Suprapubic skin (tissue), 4 donors: ENCODE data around the gene NEIL1. TPM values are rescaled to one million over a fixed set of nuclear protein-coding genes. Genes with fewer than 3 reads are reported as not detected.
"Not testable (repeated sequence)": the region's sequence is repeated elsewhere in the genome, so short reads cannot be mapped to it uniquely, and the experiment has no call there.

Experiments
- DNase-seq, 2 donors: peaks; one replicate each; pipeline ENCODE4 v3.0.0-alpha.2; 2019; ENCODE audit warnings: low spot score in 2 of 2
- H3K27ac ChIP-seq: fragments of 200-600 bp; sonication (generic); one replicate; pipeline ENCODE4 v1.5.1; 2019
- H3K27me3 ChIP-seq: fragments of 200-600 bp; sonication (generic); one replicate; pipeline ENCODE4 v1.5.1; 2019
- H3K36me3 ChIP-seq: fragments of 200-600 bp; sonication (generic); one replicate; pipeline ENCODE4 v1.5.1; 2019
- H3K4me1 ChIP-seq: fragments of 200-600 bp; sonication (generic); one replicate; pipeline ENCODE4 v1.5.1; 2019
- H3K4me3 ChIP-seq: fragments of 200-600 bp; sonication (generic); one replicate; pipeline ENCODE4 v1.5.1; 2019; ENCODE audit warnings: mild to moderate bottlenecking
- H3K9me3 ChIP-seq: fragments of 200-600 bp; sonication (generic); one replicate; pipeline ENCODE4 v1.5.1; 2019
- CTCF ChIP-seq, 2 donors: fragments of 200-600 bp in 1 of 2; fragments of 450-650 bp in 1 of 2; sonication (generic) in 1 of 2; IDR thresholded peaks; one replicate each; pipeline ENCODE4 v1.5.1; 2016 to 2019; ENCODE audit warnings: antibody characterized with exemption in 2 of 2, mild to moderate bottlenecking in 1 of 2, moderate library complexity in 1 of 2
- EP300 ChIP-seq: sonication (generic); formaldehyde crosslinking; IDR thresholded peaks from one replicate; pipeline ENCODE4 v1.6.1; 2017; ENCODE audit warnings: antibody characterized with exemption
- POLR2A ChIP-seq, 2 donors: fragments of 450-650 bp; IDR thresholded peaks; one replicate each; pipeline ENCODE4 v1.6.1; 2017; ENCODE audit warnings: antibody characterized with exemption in 2 of 2, mild to moderate bottlenecking in 2 of 2, moderate library complexity in 2 of 2
- POLR2AphosphoS5 ChIP-seq, 3 donors: sonication (generic); formaldehyde crosslinking; IDR thresholded peaks; one replicate each; pipeline ENCODE4 v1.6.1; 2017; ENCODE audit warnings: antibody characterized with exemption in 3 of 3
- WGBS: methylation state at CpG from one replicate; pipeline ENCODE4 v1.1.5; 2018; 5-methylcytosine and 5-hydroxymethylcytosine counted together
- total RNA-seq, 4 donors: library from RNA; depleted of rRNA; stranded (reverse); fragments of >200 nt; gene quantifications; one replicate each; pipeline ENCODE4 v1.1.0, GENCODE V29; 2016

Gene NEIL1
- total RNA-seq, 4 donors from 2014 or later, result 26.3 to 123 (median 38.0) TPM

- Histone ChIP-seq H3K27me3 (no peaks in the 10 kb centered on the region), H3K4me1 (no peaks in the 10 kb centered on the region), H3K36me3 (no peaks in the 10 kb centered on the region), H3K9me3 (no peaks in the 10 kb centered on the region), H3K27ac (no peak overlapping the region), H3K4me3 (no peak overlapping the region)
- no peak for DNase-seq
- 100% methylated on average over 2 of the region's 2 CpGs for WGBS
- no peak for TF ChIP-seq POLR2AphosphoS5 (IDR thresholded peaks at IDR 0.05)
- no peak for TF ChIP-seq EP300
- no peak for TF ChIP-seq POLR2A (IDR thresholded peaks at IDR 0.05)
- TF ChIP-seq CTCF (IDR thresholded peaks at IDR 0.05), result no peak
These were observed 17.3 kb upstream of the NEIL1 start for GRCh38 chr15:75329571-75329970.

GRCh38 chr15:75332093-75332492, 14.7 kb upstream of the NEIL1 start:
- not testable (repeated sequence) for H3K27me3 ChIP-seq, DNase-seq, H3K9me3 ChIP-seq, H3K4me3 ChIP-seq, H3K36me3 ChIP-seq, H3K27ac ChIP-seq
- peaks cover 18% of the 10 kb centered on the region for H3K4me1 ChIP-seq
- WGBS, result 74% methylated on average over 7 of the region's 7 CpGs

- not testable (repeated sequence) for H3K27me3 ChIP-seq, DNase-seq, H3K9me3 ChIP-seq, H3K36me3 ChIP-seq, H3K4me3 ChIP-seq, H3K27ac ChIP-seq
- 92% methylated on average over 15 of the region's 15 CpGs for WGBS
- H3K4me1 ChIP-seq, result peaks cover 20% of the 10 kb centered on the region
These were observed 13.0 kb upstream of the NEIL1 start for GRCh38 chr15:75333654-75334419.

- peak overlapping the region; percentile 66 for H3K4me3 ChIP-seq
- TF ChIP-seq POLR2AphosphoS5 (IDR thresholded peaks at IDR 0.05) (no peak), POLR2A (IDR thresholded peaks at IDR 0.05) (no peak), CTCF (IDR thresholded peaks at IDR 0.05) (no peak), EP300 (no peak)
- no peaks in the 10 kb centered on the region for H3K27me3 ChIP-seq
- no peak for DNase-seq
- peaks cover 20% of the 10 kb centered on the region for H3K4me1 ChIP-seq
- no peak overlapping the region for H3K27ac ChIP-seq
- H3K36me3 ChIP-seq, result peaks cover 15% of the 10 kb centered on the region
- 29% methylated on average over 3 of the region's 3 CpGs for WGBS
- H3K9me3 ChIP-seq, result no peaks in the 10 kb centered on the region
These were observed 11.5 kb upstream of the NEIL1 start for GRCh38 chr15:75335313-75335704.

GRCh38 chr15:75335705-75336355, 11.0 kb upstream of the NEIL1 start, which contains the start of gene COMMD4:
Gene COMMD4 (plus strand): TSS chr15:75336063. CDS start chr15:75336090, 27 bp downstream.
- TF ChIP-seq POLR2A (IDR thresholded peaks at IDR 0.05) (peak in 1 of 2 donors; percentile 44), EP300 (no peak), POLR2AphosphoS5 (IDR thresholded peaks at IDR 0.05) (peak in 2 of 3 donors; percentile 57 to 65)
- Histone ChIP-seq H3K4me3 (peak within 1 kb of the TSS; percentile 66), H3K27me3 (no peaks in the 10 kb centered on the region), H3K27ac (peak within 1 kb of the TSS; percentile 34), H3K9me3 (no peaks in the 10 kb centered on the region), H3K36me3 (peaks cover 17% of the 10 kb centered on the region), H3K4me1 (peaks cover 20% of the 10 kb centered on the region)
- WGBS, result 0% methylated on average over 19 of the region's 42 CpGs
- DNase-seq, result peak; percentile 97 to 98

GRCh38 chr15:75338661-75339240, 8.1 kb upstream of the NEIL1 start:
- DNase-seq, result no peak
- Histone ChIP-seq H3K4me3 (no peak overlapping the region), H3K27ac (no peak overlapping the region), H3K36me3 (peaks cover 22% of the 10 kb centered on the region), H3K4me1 (peaks cover 21% of the 10 kb centered on the region), H3K9me3 (no peaks in the 10 kb centered on the region), H3K27me3 (no peaks in the 10 kb centered on the region)
- TF ChIP-seq CTCF (IDR thresholded peaks at IDR 0.05), result no peak
- TF ChIP-seq POLR2AphosphoS5 (IDR thresholded peaks at IDR 0.05), result no peak
- WGBS, result 82% methylated on average over 9 of the region's 11 CpGs
